Measurements from ENCODE around the gene HMGXB4.

Gene HMGXB4

GRCh38 chr22:35322893-35323292 is 65.6 kb downstream of the HMGXB4 start:
- H3K4me1 ChIP-seq (ENCODE audit: control insufficient read depth, low read length): no peaks in the 10 kb centered on the region

GRCh38 chr22:35323305-35323704 is 66.0 kb downstream of the HMGXB4 start:
- H3K4me2 ChIP-seq (ENCODE audit: low read length): no peak overlapping the region
- H4K20me1 ChIP-seq (ENCODE audit: control insufficient read depth, insufficient read depth, low read depth, low read length): no peaks in the 10 kb centered on the region
- H3K27ac ChIP-seq (ENCODE audit: low read depth, low read length): no peak overlapping the region
- H3K36me3 ChIP-seq (ENCODE audit: control insufficient read depth, low read length): no peaks in the 10 kb centered on the region
- H3K9me3 ChIP-seq (ENCODE audit: control insufficient read depth, insufficient read depth, low read length): no peaks in the 10 kb centered on the region
- no peaks in the 10 kb centered on the region for H3K79me2 ChIP-seq (ENCODE audit: control insufficient read depth, low read length)
- 0 out of 2 replicates have a peak, but pooled peaks cover 2% of the 10 kb centered on the region for H3F3A ChIP-seq (ENCODE audit: control insufficient read depth, insufficient read depth)
- no peak overlapping the region for H3K4me3 ChIP-seq (ENCODE audit: low read length)
- H3K9me2 ChIP-seq (replicated peaks; ENCODE audit: control insufficient read depth, low read length): no peaks in the 10 kb centered on the region
- H3K27me3 ChIP-seq (ENCODE audit: control insufficient read depth, low read length): no peaks in the 10 kb centered on the region
- no peaks in the 10 kb centered on the region for H3K4me1 ChIP-seq (ENCODE audit: control insufficient read depth, low read length)
- TF ChIP-seq EZH2phosphoT487 (IDR thresholded peaks at IDR 0.05; ENCODE audit: borderline replicate concordance, low read length) (no peak), CTCF (IDR thresholded peaks at IDR 0.05; ENCODE audit: low read depth, low read length, poor library complexity, severe bottlenecking) (no peak)

More at GRCh38 chr22:35322893-35323292, 65.6 kb downstream of the HMGXB4 start:
- no peak for TF ChIP-seq EZH2phosphoT487 (IDR thresholded peaks at IDR 0.05; ENCODE audit: borderline replicate concordance, low read length)
- no peak for TF ChIP-seq CTCF (IDR thresholded peaks at IDR 0.05; ENCODE audit: low read depth, low read length, poor library complexity, severe bottlenecking)
- H3K9me3 ChIP-seq (ENCODE audit: control insufficient read depth, insufficient read depth, low read length): no peaks in the 10 kb centered on the region
- H3K79me2 ChIP-seq (ENCODE audit: control insufficient read depth, low read length): no peaks in the 10 kb centered on the region
- 0 out of 2 replicates have a peak, but pooled peaks cover 2% of the 10 kb centered on the region for H3F3A ChIP-seq (ENCODE audit: control insufficient read depth, insufficient read depth)
- no peak overlapping the region for H3K4me2 ChIP-seq (ENCODE audit: low read length)
- no peaks in the 10 kb centered on the region for H4K20me1 ChIP-seq (ENCODE audit: control insufficient read depth, insufficient read depth, low read depth, low read length)
- no peaks in the 10 kb centered on the region for H3K9me2 ChIP-seq (replicated peaks; ENCODE audit: control insufficient read depth, low read length)
- no peaks in the 10 kb centered on the region for H3K27me3 ChIP-seq (ENCODE audit: control insufficient read depth, low read length)
- no peak overlapping the region for H3K4me3 ChIP-seq (ENCODE audit: low read length)
- H3K27ac ChIP-seq (ENCODE audit: low read depth, low read length): no peak overlapping the region
- no peaks in the 10 kb centered on the region for H3K36me3 ChIP-seq (ENCODE audit: control insufficient read depth, low read length)

- Histone ChIP-seq H3K9me2 (replicated peaks; ENCODE audit: control insufficient read depth, low read length) (no peaks in the 10 kb centered on the region), H4K20me1 (ENCODE audit: control insufficient read depth, insufficient read depth, low read depth, low read length) (no peaks in the 10 kb centered on the region), H3K4me3 (ENCODE audit: low read length) (no peak overlapping the region), H3K9me3 (ENCODE audit: control insufficient read depth, insufficient read depth, low read length) (no peaks in the 10 kb centered on the region), H3K27ac (ENCODE audit: low read depth, low read length) (no peak overlapping the region), H3K36me3 (ENCODE audit: control insufficient read depth, low read length) (no peaks in the 10 kb centered on the region), H3K79me2 (ENCODE audit: control insufficient read depth, low read length) (no peaks in the 10 kb centered on the region), H3K4me1 (ENCODE audit: control insufficient read depth, low read length) (peaks cover 1% of the 10 kb centered on the region), H3K4me2 (ENCODE audit: low read length) (no peak overlapping the region), H3K27me3 (ENCODE audit: control insufficient read depth, low read length) (no peaks in the 10 kb centered on the region), H3F3A (ENCODE audit: control insufficient read depth, insufficient read depth) (0 out of 2 replicates have a peak, but pooled peaks cover 2% of the 10 kb centered on the region)
- TF ChIP-seq EZH2phosphoT487 (IDR thresholded peaks at IDR 0.05; ENCODE audit: borderline replicate concordance, low read length): no peak
- TF ChIP-seq CTCF (IDR thresholded peaks at IDR 0.05; ENCODE audit: low read depth, low read length, poor library complexity, severe bottlenecking): no peak
These were observed 66.8 kb downstream of the HMGXB4 start for GRCh38 chr22:35324067-35324466.

Data from DOHH2 (cell line).